Mucosa of stomach (tissue), 1 donor: ENCODE results near the gene MAL.

Source experiments
- H3K27me3 ChIP-seq: one replicate; pipeline ENCODE4 v1.7.0; 2013; ENCODE audit warnings: mild to moderate bottlenecking, low read length; ENCODE audit not compliant: control insufficient read depth, insufficient read depth
- H3K36me3 ChIP-seq: one replicate; pipeline ENCODE4 v1.7.0; 2013; ENCODE audit warnings: low read length; ENCODE audit not compliant: control insufficient read depth, insufficient read depth
- H3K4me1 ChIP-seq: one replicate; pipeline ENCODE4 v1.7.0; 2013; ENCODE audit warnings: mild to moderate bottlenecking, low read length; ENCODE audit not compliant: control insufficient read depth, insufficient read depth
- H3K4me3 ChIP-seq: one replicate; pipeline ENCODE4 v1.7.0; 2013; ENCODE audit warnings: low read length
- H3K9ac ChIP-seq: one replicate; pipeline ENCODE4 v1.7.0; 2013; ENCODE audit warnings: mild to moderate bottlenecking, low read length, moderate library complexity
- H3K9me3 ChIP-seq: one replicate; pipeline ENCODE4 v1.7.0; 2013; ENCODE audit warnings: mild to moderate bottlenecking, low read length, moderate library complexity; ENCODE audit not compliant: control insufficient read depth
- donor health status: Pancreatic carcinoma.

Gene MAL

DNA sequence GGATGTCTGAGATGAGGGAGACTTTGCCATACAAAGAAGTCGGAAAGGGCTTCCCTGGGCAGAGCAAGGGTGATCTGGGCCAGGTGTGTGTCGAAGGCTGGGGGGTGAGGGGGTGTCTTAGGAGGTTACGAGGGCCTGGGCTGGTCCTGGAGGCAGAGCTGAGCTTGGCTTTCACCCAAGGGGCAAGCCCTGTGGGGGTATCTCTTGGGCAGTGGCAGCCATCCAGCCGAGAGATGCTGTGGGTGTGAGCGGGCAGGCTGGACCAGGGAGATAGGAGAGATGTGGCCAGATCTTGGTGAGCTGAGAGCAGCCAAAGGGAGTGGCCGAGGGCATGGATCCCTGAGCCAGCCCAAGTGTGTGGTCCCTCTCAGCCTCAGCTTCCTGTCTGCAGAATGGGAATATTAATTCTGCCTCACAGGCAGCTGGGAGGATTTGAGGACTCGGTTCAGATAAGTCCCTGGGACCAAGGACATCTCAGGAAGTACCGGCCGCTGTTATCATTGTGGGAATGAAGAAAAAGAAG is 33.0 kb downstream of the MAL start:
- no peaks in the 10 kb centered on the region for H3K9me3 ChIP-seq
- H3K4me1 ChIP-seq: peaks cover 25% of the 10 kb centered on the region
- no peaks in the 10 kb centered on the region for H3K36me3 ChIP-seq
- H3K27me3 ChIP-seq: peaks cover 36% of the 10 kb centered on the region
- H3K4me3 ChIP-seq: no peak overlapping the region
- no peak overlapping the region for H3K9ac ChIP-seq

DNA sequence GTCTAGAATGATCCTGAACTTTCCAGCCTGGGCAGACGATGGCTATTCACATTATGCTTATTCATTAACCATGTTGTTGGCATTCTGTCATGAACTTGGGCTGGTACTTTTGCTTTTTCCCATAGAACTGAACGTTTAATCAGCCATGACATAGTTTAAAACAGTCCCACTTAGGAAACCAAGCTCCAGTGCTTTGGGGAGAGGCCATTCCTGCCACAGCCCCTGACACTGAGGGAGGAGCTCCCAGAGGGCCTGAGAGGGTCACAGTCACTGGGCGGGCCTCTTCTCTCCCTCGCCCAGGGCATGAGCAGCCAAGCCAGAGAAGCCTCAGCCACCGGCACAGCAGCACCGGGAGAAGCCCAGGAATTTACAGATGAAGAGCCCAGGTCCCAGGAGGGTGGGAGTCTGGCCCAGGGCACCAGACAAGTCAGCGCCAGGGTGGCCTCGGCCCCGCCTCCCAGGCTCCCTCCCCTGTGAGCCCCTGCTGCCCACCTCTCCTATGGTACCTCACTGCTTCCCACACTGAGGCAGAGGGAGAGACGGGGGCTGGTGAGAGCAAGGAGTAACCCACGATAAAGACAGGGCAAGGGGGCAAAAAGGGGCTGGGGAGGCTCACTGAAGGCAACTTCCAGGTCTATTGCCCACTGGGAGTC is 33.6 kb downstream of the MAL start:
- H3K4me3 ChIP-seq: no peak overlapping the region
- no peaks in the 10 kb centered on the region for H3K36me3 ChIP-seq
- peaks cover 24% of the 10 kb centered on the region for H3K4me1 ChIP-seq
- no peak overlapping the region for H3K9ac ChIP-seq
- no peaks in the 10 kb centered on the region for H3K9me3 ChIP-seq
- peaks cover 33% of the 10 kb centered on the region for H3K27me3 ChIP-seq

- Histone ChIP-seq H3K4me1 (peaks cover 24% of the 10 kb centered on the region), H3K36me3 (no peaks in the 10 kb centered on the region), H3K27me3 (peaks cover 32% of the 10 kb centered on the region), H3K9ac (no peak overlapping the region), H3K4me3 (no peak overlapping the region), H3K9me3 (no peaks in the 10 kb centered on the region)
Observed at GRCh38 chr2:95059656-95060370, 34.3 kb downstream of the MAL start.

- H3K9ac ChIP-seq: no peak overlapping the region
Observed at GRCh38 chr2:95060446-95061118, 35.1 kb downstream of the MAL start.

DNA sequence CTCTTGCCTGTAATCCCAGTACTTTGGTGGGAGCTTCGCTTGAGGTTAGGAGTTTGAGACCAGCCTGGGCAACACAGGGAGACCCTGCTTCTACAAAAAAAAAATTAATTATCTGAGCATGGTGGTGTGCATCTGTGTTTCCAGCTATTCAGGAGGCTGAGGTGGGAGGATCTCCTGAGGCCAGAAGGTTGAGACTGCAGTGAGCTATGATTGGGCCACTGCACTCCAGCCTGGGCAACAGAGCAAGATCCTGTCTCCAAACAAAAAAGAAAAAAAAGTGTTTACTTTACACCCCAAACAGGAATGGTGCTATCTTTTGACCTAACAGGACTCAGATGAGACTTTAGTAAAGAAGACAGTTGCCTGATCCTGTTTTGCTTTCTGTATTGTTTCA is 35.6 kb downstream of the MAL start:
- peaks cover 24% of the 10 kb centered on the region for H3K4me1 ChIP-seq
- peaks cover 27% of the 10 kb centered on the region for H3K27me3 ChIP-seq
- H3K9me3 ChIP-seq: no peaks in the 10 kb centered on the region
- H3K9ac ChIP-seq: no peak overlapping the region
- no peak overlapping the region for H3K4me3 ChIP-seq
- H3K36me3 ChIP-seq: no peaks in the 10 kb centered on the region

More at GRCh38 chr2:95060446-95061118, 35.1 kb downstream of the MAL start:
- Histone ChIP-seq H3K36me3 (no peaks in the 10 kb centered on the region), H3K9me3 (no peaks in the 10 kb centered on the region), H3K4me1 (peaks cover 24% of the 10 kb centered on the region), H3K4me3 (no peak overlapping the region), H3K27me3 (peaks cover 28% of the 10 kb centered on the region)

- H3K27me3 ChIP-seq: peaks cover 27% of the 10 kb centered on the region
- H3K4me3 ChIP-seq: no peak overlapping the region
- peaks cover 24% of the 10 kb centered on the region for H3K4me1 ChIP-seq
Observed at GRCh38 chr2:95061601-95062183, 36.2 kb downstream of the MAL start.

GRCh38 chr2:95062242-95063085 is 37.0 kb downstream of the MAL start:
- Histone ChIP-seq H3K9me3 (no peaks in the 10 kb centered on the region), H3K4me3 (no peak overlapping the region), H3K27me3 (peaks cover 19% of the 10 kb centered on the region), H3K36me3 (no peaks in the 10 kb centered on the region), H3K9ac (no peak overlapping the region), H3K4me1 (peaks cover 24% of the 10 kb centered on the region)

More at GRCh38 chr2:95061601-95062183, 36.2 kb downstream of the MAL start:
- Histone ChIP-seq H3K9ac (no peak overlapping the region), H3K9me3 (no peaks in the 10 kb centered on the region), H3K36me3 (no peaks in the 10 kb centered on the region)

- H3K4me1 ChIP-seq: peaks cover 24% of the 10 kb centered on the region
- no peak overlapping the region for H3K4me3 ChIP-seq
- H3K9me3 ChIP-seq: no peaks in the 10 kb centered on the region
- no peak overlapping the region for H3K9ac ChIP-seq
- H3K36me3 ChIP-seq: no peaks in the 10 kb centered on the region
- H3K27me3 ChIP-seq: peaks cover 13% of the 10 kb centered on the region
Observed at GRCh38 chr2:95063086-95063958, 37.8 kb downstream of the MAL start.

DNA sequence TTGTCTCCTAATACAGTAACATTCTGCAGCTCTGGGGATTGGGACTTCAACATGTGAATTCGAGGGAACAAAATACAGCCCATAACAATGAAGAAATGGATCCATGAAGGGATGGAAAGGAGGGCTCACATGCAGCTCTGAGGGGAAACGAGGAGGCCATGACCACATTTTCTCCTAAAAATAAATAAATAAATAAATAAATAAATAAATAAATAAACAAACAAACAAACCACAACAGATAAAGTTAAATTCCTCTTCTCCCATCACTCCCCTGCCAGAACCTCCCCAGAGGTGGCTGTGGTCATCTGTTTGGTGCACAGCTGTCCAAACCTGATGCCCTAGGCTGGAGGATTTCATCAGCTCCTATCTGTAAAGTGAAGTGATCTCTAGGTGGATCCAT is 42.7 kb downstream of the MAL start:
- Histone ChIP-seq H3K36me3 (no peaks in the 10 kb centered on the region), H3K4me1 (no peaks in the 10 kb centered on the region), H3K9ac (no peak overlapping the region), H3K9me3 (no peaks in the 10 kb centered on the region), H3K27me3 (peaks cover 3% of the 10 kb centered on the region), H3K4me3 (no peak overlapping the region)

DNA sequence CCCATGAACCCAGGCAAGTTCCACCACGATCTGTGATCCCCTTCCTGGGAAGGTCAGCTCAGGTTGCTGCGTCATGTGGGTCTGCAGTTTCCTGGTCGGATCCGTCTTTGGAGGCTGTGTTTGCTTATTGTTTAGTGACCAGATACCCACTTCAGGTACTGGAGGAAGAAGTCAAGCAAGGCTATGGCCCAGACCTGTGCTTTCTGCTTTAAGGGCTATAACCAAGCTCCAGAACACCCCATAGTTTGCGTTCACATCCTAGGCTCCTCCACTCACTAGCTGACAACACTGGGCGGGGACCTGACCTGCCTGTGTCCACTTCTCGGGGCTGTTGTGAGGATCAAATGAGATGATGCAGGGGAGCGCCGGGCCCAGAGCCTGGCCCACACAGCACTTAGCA is 44.0 kb downstream of the MAL start:
- peaks cover 11% of the 10 kb centered on the region for H3K27me3 ChIP-seq
- no peaks in the 10 kb centered on the region for H3K36me3 ChIP-seq
- H3K4me1 ChIP-seq: no peaks in the 10 kb centered on the region
- no peak overlapping the region for H3K4me3 ChIP-seq
- no peaks in the 10 kb centered on the region for H3K9me3 ChIP-seq
- H3K9ac ChIP-seq: no peak overlapping the region
